HTERT RPE-1 (cell line): ENCODE measurements around the gene ELL3.
"Not testable (repeated sequence)": the region's sequence is repeated elsewhere in the genome, so short reads cannot be mapped to it uniquely, and the experiment has no call there.

Source experiments
- in situ Hi-C: fragments of 300-500 bp; cut with MboI; formaldehyde crosslinking; loops from 4 replicates; pipeline ENCODE4 v1.14.3; 2020; ENCODE audit warnings: low sequenced_read_pairs

ELL3 gene

GRCh38 chr15:43792761-43793476 lies 16.2 kb upstream of the ELL3 start:
- in situ Hi-C loops = no loop called here

- in situ Hi-C loops = no loop called here
These were observed 15.4 kb upstream of the ELL3 start, which contains the start of gene SERF2 for GRCh38 chr15:43791993-43792760. Gene SERF2, plus strand, starts transcription at chr15:43792320. Its CDS starts 57 bp downstream, at chr15:43792377.

GRCh38 chr15:43789409-43789808 lies 12.6 kb upstream of the ELL3 start:
- in situ Hi-C loops = no loop called here

GRCh38 chr15:43779016-43779415 lies 2.2 kb upstream of the ELL3 start:
- in situ Hi-C loops = no loop called here

GRCh38 chr15:43777267-43777914 lies 625 bp upstream of the ELL3 start:
- in situ Hi-C loops = no loop called here

GRCh38 chr15:43776101-43776717 lies 557 bp downstream of the ELL3 start:
- in situ Hi-C loops = no loop called here

- in situ Hi-C loops = no loop called here
These were observed 1.3 kb downstream of the ELL3 start for GRCh38 chr15:43775411-43775965.

GRCh38 chr15:43774062-43774461 lies 2.7 kb downstream of the ELL3 start:
- in situ Hi-C loops = no loop called here

GRCh38 chr15:43772624-43773023 lies 4.1 kb downstream of the ELL3 start:
- in situ Hi-C loops = no loop called here

- in situ Hi-C loops = no loop called here
These were observed 5.0 kb downstream of the ELL3 start for GRCh38 chr15:43771816-43772215.

- in situ Hi-C loops = no loop called here
These were observed 7.1 kb downstream of the ELL3 start for GRCh38 chr15:43769584-43770228.

GRCh38 chr15:43763819-43764446 lies 12.8 kb downstream of the ELL3 start:
- in situ Hi-C loops = no loop called here

- in situ Hi-C loops = no loop called here
These were observed 13.9 kb downstream of the ELL3 start for GRCh38 chr15:43762824-43763223.

GRCh38 chr15:43751885-43752284 lies 24.9 kb downstream of the ELL3 start:
- in situ Hi-C loops = no loop called here

GRCh38 chr15:43749690-43750345 lies 26.9 kb downstream of the ELL3 start:
- in situ Hi-C loops = no loop called here

- in situ Hi-C loops = no loop called here
These were observed 28.4 kb downstream of the ELL3 start for GRCh38 chr15:43748376-43748775.

- in situ Hi-C loops = not testable (repeated sequence)
These were observed 29.9 kb downstream of the ELL3 start for GRCh38 chr15:43746903-43747309.

GRCh38 chr15:43746245-43746902 lies 30.4 kb downstream of the ELL3 start, which contains the start of gene PDIA3:
Gene PDIA3, plus strand, starts transcription at chr15:43746438. Its CDS starts 102 bp downstream, at chr15:43746540.
- in situ Hi-C loops = not testable (repeated sequence)

GRCh38 chr15:43735416-43735815 lies 41.4 kb downstream of the ELL3 start:
- in situ Hi-C loops = no loop called here
